ENCODE results near the gene SYNM.

SYNM gene

DNA sequence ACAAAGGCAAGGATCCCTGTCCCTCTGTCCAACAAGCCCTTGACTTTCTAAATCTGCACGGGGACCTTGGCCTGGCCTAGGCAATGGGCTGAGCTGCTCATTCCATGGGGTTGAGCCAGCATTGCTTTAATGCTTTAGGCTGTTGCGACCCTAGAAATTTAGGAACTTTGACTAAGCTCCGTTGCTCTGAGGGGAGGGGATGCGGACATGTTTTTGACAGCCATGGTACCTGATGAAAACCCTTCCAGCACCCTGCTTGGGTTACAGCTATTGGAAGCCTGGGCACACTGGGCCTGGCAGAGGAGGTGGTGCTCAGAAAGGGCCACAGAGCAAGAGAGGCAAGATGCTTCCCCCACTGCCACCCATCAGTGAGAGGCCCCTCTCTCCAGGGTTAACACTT is 37.1 kb downstream of the SYNM start:
- TF ChIP-seq POU6F1 (CRISPR knock-in tag; IDR thresholded peaks at IDR 0.05; ENCODE audit: borderline replicate concordance, low read depth) (no peak), CREB5 (CRISPR knock-in tag; IDR thresholded peaks at IDR 0.05; ENCODE audit: low read depth) (no peak), GLIS3 (CRISPR knock-in tag; IDR thresholded peaks at IDR 0.05) (no peak), ESRRG (CRISPR knock-in tag; IDR thresholded peaks at IDR 0.05) (no peak), ISL1 (CRISPR knock-in tag; IDR thresholded peaks at IDR 0.05) (no peak), TSHZ2 (CRISPR knock-in tag; IDR thresholded peaks at IDR 0.05) (no peak), TCF4 (CRISPR knock-in tag; IDR thresholded peaks at IDR 0.05; ENCODE audit: borderline replicate concordance) (no peak), ARNTL (CRISPR knock-in tag; IDR thresholded peaks at IDR 0.05; ENCODE audit: borderline replicate concordance, low read depth) (no peak), ZNF8 (CRISPR knock-in tag; IDR thresholded peaks at IDR 0.05) (no peak)
- TF ChIP-seq, protein P1, sequence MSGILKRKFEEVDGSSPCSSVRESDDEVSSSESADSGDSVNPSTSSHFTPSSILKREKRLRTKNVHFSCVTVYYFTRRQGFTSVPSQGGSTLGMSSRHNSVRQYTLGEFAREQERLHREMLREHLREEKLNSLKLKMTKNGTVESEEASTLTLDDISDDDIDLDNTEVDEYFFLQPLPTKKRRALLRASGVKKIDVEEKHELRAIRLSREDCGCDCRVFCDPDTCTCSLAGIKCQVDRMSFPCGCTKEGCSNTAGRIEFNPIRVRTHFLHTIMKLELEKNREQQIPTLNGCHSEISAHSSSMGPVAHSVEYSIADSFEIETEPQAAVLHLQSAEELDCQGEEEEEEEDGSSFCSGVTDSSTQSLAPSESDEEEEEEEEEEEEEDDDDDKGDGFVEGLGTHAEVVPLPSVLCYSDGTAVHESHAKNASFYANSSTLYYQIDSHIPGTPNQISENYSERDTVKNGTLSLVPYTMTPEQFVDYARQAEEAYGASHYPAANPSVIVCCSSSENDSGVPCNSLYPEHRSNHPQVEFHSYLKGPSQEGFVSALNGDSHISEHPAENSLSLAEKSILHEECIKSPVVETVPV (CRISPR knock-in tag; IDR thresholded peaks at IDR 0.05), result no peak
- no peak for ATAC-seq

GRCh38 chr15:99142562-99142961 is 37.7 kb downstream of the SYNM start:
- TF ChIP-seq ZFP30 (CRISPR knock-in tag; IDR thresholded peaks at IDR 0.05), result no peak
- no peak for TF ChIP-seq GLIS3 (CRISPR knock-in tag; IDR thresholded peaks at IDR 0.05)
- TF ChIP-seq ESRRG (CRISPR knock-in tag; IDR thresholded peaks at IDR 0.05), result no peak
- TF ChIP-seq TOX (CRISPR knock-in tag; IDR thresholded peaks at IDR 0.05; ENCODE audit: borderline replicate concordance), result no peak

DNA sequence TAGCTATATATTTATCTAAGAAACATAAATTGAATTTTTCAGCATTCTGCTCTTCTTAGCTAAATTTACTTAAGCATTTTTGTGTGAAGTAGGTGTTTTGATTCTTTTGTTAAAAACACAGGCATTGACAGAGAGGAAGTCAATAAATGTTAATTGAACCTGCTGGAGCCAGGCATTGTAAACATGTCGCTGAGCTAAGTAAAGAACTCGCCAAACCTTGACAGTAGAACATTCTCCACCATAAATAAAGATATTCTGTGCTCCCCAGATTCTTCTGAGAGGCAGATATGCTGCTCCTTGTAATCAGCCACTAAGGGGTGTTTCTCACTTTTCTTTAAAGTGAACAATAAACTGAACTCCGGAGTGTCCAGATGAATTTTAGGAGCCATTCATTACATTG is 38.4 kb downstream of the SYNM start:
- TF ChIP-seq GLIS3 (CRISPR knock-in tag; IDR thresholded peaks at IDR 0.05) (no peak), PPARA (CRISPR knock-in tag; IDR thresholded peaks at IDR 0.05; ENCODE audit: borderline replicate concordance) (no peak), BACH2 (CRISPR knock-in tag; IDR thresholded peaks at IDR 0.05; ENCODE audit: borderline replicate concordance) (no peak), TCF4 (CRISPR knock-in tag; IDR thresholded peaks at IDR 0.05; ENCODE audit: borderline replicate concordance) (no peak), ZC3H10 (CRISPR knock-in tag; IDR thresholded peaks at IDR 0.05) (no peak), ARNTL (CRISPR knock-in tag; IDR thresholded peaks at IDR 0.05; ENCODE audit: borderline replicate concordance, low read depth) (no peak), POU6F1 (CRISPR knock-in tag; IDR thresholded peaks at IDR 0.05; ENCODE audit: borderline replicate concordance, low read depth) (no peak), ESRRG (CRISPR knock-in tag; IDR thresholded peaks at IDR 0.05) (no peak), ISL1 (CRISPR knock-in tag; IDR thresholded peaks at IDR 0.05) (no peak), RARB (CRISPR knock-in tag; IDR thresholded peaks at IDR 0.05) (no peak), CSDC2 (CRISPR knock-in tag; IDR thresholded peaks at IDR 0.05) (no peak), ZNF70 (CRISPR knock-in tag; IDR thresholded peaks at IDR 0.05) (no peak), OSR1 (CRISPR knock-in tag; IDR thresholded peaks at IDR 0.05) (no peak), ZFP30 (CRISPR knock-in tag; IDR thresholded peaks at IDR 0.05) (no peak)
- TF ChIP-seq, protein P1 (CRISPR knock-in tag; IDR thresholded peaks at IDR 0.05), result no peak
- ATAC-seq, result no peak

More at GRCh38 chr15:99142562-99142961, 37.7 kb downstream of the SYNM start:
- no peak for ATAC-seq

Measured in SK-N-SH treated with all-trans-retinoic acid at 6 μM for 48 hours (cell line).